Measurements from ENCODE around the gene SYCP1. TPM values are rescaled to one million over a fixed set of nuclear protein-coding genes. Genes with fewer than 3 reads are reported as not detected.
A peak's percentile ranks its signal among the peaks of the same experiment; 100 is the strongest.

Gene SYCP1
- total and polyA plus RNA-seq, 2 of the 8 experiments (the other 6 are each of a cell fraction or from before 2014, with no cell fraction given): 0.11 to 0.26 TPM

DNA sequence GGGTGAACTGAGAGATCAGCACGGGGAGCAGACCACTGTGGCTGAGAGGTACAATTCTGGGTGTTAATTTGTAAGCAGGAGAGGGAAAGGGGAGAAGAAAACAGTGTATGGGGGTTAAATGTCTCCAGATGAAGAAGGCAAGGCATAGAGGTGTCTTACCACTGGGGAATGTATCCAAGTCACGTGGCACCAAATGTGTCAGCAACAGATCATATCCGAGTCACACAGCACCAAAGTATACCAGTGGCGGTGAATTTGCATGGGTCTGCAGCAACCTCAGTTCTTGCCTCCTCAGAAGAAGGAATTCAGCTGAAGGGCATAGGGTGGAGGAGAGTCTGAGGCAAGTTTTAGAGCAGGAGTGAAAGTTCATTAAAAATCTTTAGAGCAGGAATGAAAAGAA is 21.2 kb upstream of the SYCP1 start:
- no peak overlapping the region for H4K91ac ChIP-seq (replicated peaks; ENCODE audit: insufficient read length, low read length)
- POLR2A ChIA-PET (ENCODE audit: partially characterized antibody): interaction anchor here (1.0 kb wide), 1 partner anchor 80 kb away, joined by 3 read pairs; no protein-coding TSS in a partner anchor

More for the DNA sequence above, 21.2 kb upstream of the SYCP1 start:
- Histone ChIP-seq H3K36me3 (ENCODE audit: control insufficient read depth in 2 of 4, insufficient read depth in 4 of 4, low read length in 3 of 4) (no peaks in the 10 kb centered on the region), H4K8ac (ENCODE audit: extremely low read depth, insufficient read depth, low read length) (no peak overlapping the region), H3K9me3 (ENCODE audit: insufficient read depth in 2 of 2, low read depth in 1 of 2, low read length in 1 of 2) (no peaks in the 10 kb centered on the region), H3K18ac (ENCODE audit: extremely low read depth, low read length) (no peak overlapping the region), H3K9ac (replicated peaks in 1 of 4; ENCODE audit: extremely low read depth in 1 of 4, low read depth in 3 of 4, low read length in 3 of 4) (no peak overlapping the region), H3K23ac (ENCODE audit: insufficient read length) (no peak overlapping the region), H3K4me2 (ENCODE audit: insufficient read depth in 1 of 2, low read depth in 2 of 2, low read length in 2 of 2) (no peak overlapping the region), H2BK120ac (replicated peaks; ENCODE audit: low read depth, low read length) (no peak overlapping the region), H3K4ac (replicated peaks; ENCODE audit: insufficient read length, low read depth, low read length) (no peak overlapping the region), H3K23me2 (ENCODE audit: low read depth, low read length) (no peaks in the 10 kb centered on the region), H3K56ac (replicated peaks; ENCODE audit: insufficient read length, low read depth, low read length) (no peak overlapping the region), H3K4me1 (replicated peaks in 1 of 4; ENCODE audit: control insufficient read depth in 3 of 4, insufficient read depth in 4 of 4, low read length in 3 of 4) (peaks cover 0 to 2% (median 0%) of the 10 kb centered on the region in 4 experiments; a peak in 1 of 7 replicates), H2BK15ac (ENCODE audit: low read length) (no peak overlapping the region), H2BK20ac (ENCODE audit: low read length) (no peak overlapping the region), H4K20me1 (replicated peaks in 1 of 2; ENCODE audit: control insufficient read depth in 1 of 2, insufficient read depth in 2 of 2, low read length in 2 of 2) (no peaks in the 10 kb centered on the region), H2BK5ac (ENCODE audit: low read depth, low read length) (no peak overlapping the region), H2BK12ac (ENCODE audit: low read depth, low read length) (no peak overlapping the region), H2AFZ (ENCODE audit: low read length) (0 out of 2 replicates have a peak overlapping the region, but pooled peaks have one; percentile 10), H3K79me1 (ENCODE audit: low read depth, low read length) (no peaks in the 10 kb centered on the region), H2AK5ac (ENCODE audit: low read depth, low read length) (no peak overlapping the region), H3K27me3 (replicated peaks in 1 of 4; ENCODE audit: control insufficient read depth in 3 of 4, extremely low read depth in 1 of 4, insufficient read depth in 3 of 4, low read length in 3 of 4) (no peaks in the 10 kb centered on the region), H3K27ac (ENCODE audit: low read depth, low read length) (no peak overlapping the region), H3K79me2 (ENCODE audit: control insufficient read depth in 1 of 2, insufficient read depth in 2 of 2, low read length in 2 of 2) (no peaks in the 10 kb centered on the region), H4K5ac (ENCODE audit: insufficient read length, low read depth, low read length) (no peak overlapping the region), H3K14ac (ENCODE audit: insufficient read length) (no peak overlapping the region), H3K4me3 (ENCODE audit: extremely low read depth in 1 of 4, insufficient read depth in 2 of 4, low read depth in 3 of 4, low read length in 4 of 4) (no peak overlapping the region)
- TF ChIP-seq ASH2L (IDR thresholded peaks at IDR 0.05; ENCODE audit: low read length) (no peak), SIN3A (conservative IDR thresholded peaks at IDR 0.05 in 1 of 2, IDR thresholded peaks at IDR 0.05 in 1 of 2; ENCODE audit: low read depth in 1 of 2, low read length in 2 of 2) (no peak), SP2 (IDR thresholded peaks at IDR 0.05; ENCODE audit: low read length) (no peak), E2F6 (IDR thresholded peaks at IDR 0.05) (no peak), EZH2 (IDR thresholded peaks at IDR 0.05; ENCODE audit: low read depth, low read length, severe bottlenecking) (no peak), CBX8 (IDR thresholded peaks at IDR 0.05; ENCODE audit: borderline replicate concordance, low read depth, low read length) (no peak)
- CTCF ChIA-PET (ENCODE audit: partially characterized antibody): no interaction called here
- 82% methylated on average over 4 of the region's 4 CpGs; no CpG with 5 or more reads in 1 of the 2 experiments for WGBS, 2 experiments (ENCODE audit: extremely low coverage in 1 of 2, insufficient coverage in 1 of 2, insufficient read length in 1 of 2, insufficient replicate concordance in 2 of 2, low coverage in 1 of 2, low lambda C conversion rate in 2 of 2, missing lambda C conversion rate in 1 of 2)
- FAIRE-seq (no peak), DNase-seq (ENCODE audit: low read depth in 1 of 2, low spot score in 2 of 2) (no peak)
